GM12892 (cell line): ENCODE data around the gene KLHL5.
"Not testable (repeated sequence)": the region's sequence is repeated elsewhere in the genome, so short reads cannot be mapped to it uniquely, and the experiment has no call there.

Source experiments
- POLR2A ChIP-seq: IDR thresholded peaks from 2 replicates; pipeline ENCODE4 v1.6.1; 2011; ENCODE audit warnings: low read depth, low read length, control low read depth
- POLR2AphosphoS5 ChIP-seq: IDR thresholded peaks from 2 replicates; pipeline ENCODE4 v1.6.1; 2011; ENCODE audit warnings: low read depth, low read length, control low read depth
- TAF1 ChIP-seq: IDR thresholded peaks from 2 replicates; pipeline ENCODE4 v1.6.1; 2011; ENCODE audit warnings: low read depth, mild to moderate bottlenecking, control low read depth, low read length, borderline replicate concordance

DNA sequence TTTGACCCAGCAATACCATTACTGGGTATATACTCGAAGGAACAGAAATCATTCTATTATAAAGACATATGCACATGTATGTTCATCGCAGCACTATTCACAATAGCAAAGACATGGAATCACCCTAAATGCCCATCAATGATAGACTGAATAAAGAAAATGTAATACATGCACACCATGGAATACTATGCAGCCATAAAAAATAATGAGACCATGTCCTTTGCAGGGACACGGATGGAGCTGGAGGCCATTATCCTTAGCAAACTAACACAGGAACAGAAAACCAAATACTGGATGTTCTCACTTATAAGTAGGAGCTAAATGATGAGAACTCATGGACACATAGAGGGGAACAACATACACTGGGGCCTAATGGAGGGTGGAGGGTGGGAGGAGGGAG, 76.2 kb downstream of the KLHL5 start:
- not testable (repeated sequence) for TF ChIP-seq POLR2A, TAF1, POLR2AphosphoS5
